ENCODE measurements around the gene INPP4B. TPM values are rescaled to one million over a fixed set of nuclear protein-coding genes. Genes with fewer than 3 reads are reported as not detected.

The INPP4B gene
- polyA plus RNA-seq, 1 of the 3 experiments (the other 2 are of a cell fraction): 0.08 TPM

GRCh38 chr4:142307857-142308256, 538.2 kb downstream of the INPP4B start:
- Histone ChIP-seq H4K20me1 (ENCODE audit: insufficient read depth) (no peaks in the 10 kb centered on the region), H3K9ac (no peak overlapping the region), H3K9me2 (no peaks in the 10 kb centered on the region), H3K4me3 (ENCODE audit: low read depth in 2 of 2, low read length in 1 of 2) (no peak overlapping the region), H3K79me2 (ENCODE audit: insufficient read depth) (no peaks in the 10 kb centered on the region), H3K9me3 (no peaks in the 10 kb centered on the region), H3F3A (replicated peaks; ENCODE audit: insufficient read depth) (no peaks in the 10 kb centered on the region), H3K4me2 (no peak overlapping the region), H3K27ac (ENCODE audit: low read depth in 2 of 2, low read length in 1 of 2) (no peak overlapping the region), H2AFZ (ENCODE audit: low read depth) (no peak overlapping the region), H3K27me3 (ENCODE audit: insufficient read depth) (no peaks in the 10 kb centered on the region), H3K36me3 (replicated peaks in 1 of 2; ENCODE audit: control insufficient read depth in 1 of 2, insufficient read depth in 2 of 2, low read length in 1 of 2) (no peaks in the 10 kb centered on the region), H3K4me1 (ENCODE audit: control insufficient read depth in 1 of 2, insufficient read depth in 2 of 2, low read depth in 1 of 2, low read length in 1 of 2) (peaks cover 0 to 4% of the 10 kb centered on the region in 2 experiments; a peak in 2 of 4 replicates)
- CTCF ChIA-PET: interaction anchor here (0.9 to 1.6 kb wide), 4 partner anchors 15 to 31 kb away, joined by 3 read pairs; no protein-coding TSS in a partner anchor
- TF ChIP-seq EP300 (IDR thresholded peaks at IDR 0.05; ENCODE audit: borderline replicate concordance in 1 of 2, low read depth in 1 of 2, low read length in 1 of 2): no peak
- TF ChIP-seq MXI1 (IDR thresholded peaks at IDR 0.05; ENCODE audit: low read depth, low read length): no peak
- TF ChIP-seq YY1 (IDR thresholded peaks at IDR 0.05; ENCODE audit: low read depth): no peak
- no peak for TF ChIP-seq CTCF (IDR thresholded peaks at IDR 0.05)
- no peak for TF ChIP-seq FOXJ3 (CRISPR knock-in tag; IDR thresholded peaks at IDR 0.05)
- TF ChIP-seq RAD21 (IDR thresholded peaks at IDR 0.05; ENCODE audit: low read length): no peak
- no peak for TF ChIP-seq ELF1 (IDR thresholded peaks at IDR 0.05)
- TF ChIP-seq ZBTB33 (IDR thresholded peaks at IDR 0.05; ENCODE audit: borderline replicate concordance, low read depth): no peak
- TF ChIP-seq FOXM1 (IDR thresholded peaks at IDR 0.05; ENCODE audit: low read depth): no peak
- no peak for TF ChIP-seq SIN3A (IDR thresholded peaks at IDR 0.05; ENCODE audit: borderline replicate concordance, low read depth, low read length)
- TF ChIP-seq RCOR1 (IDR thresholded peaks at IDR 0.05; ENCODE audit: low read length): no peak
- no peak for TF ChIP-seq FOSL2 (IDR thresholded peaks at IDR 0.05; ENCODE audit: borderline replicate concordance, low read depth)
- no peak for TF ChIP-seq IRF3 (IDR thresholded peaks at IDR 0.05; ENCODE audit: low read depth, low read length)
- no peak for TF ChIP-seq REST (IDR thresholded peaks at IDR 0.05; ENCODE audit: low read depth, low read length)
- TF ChIP-seq MEF2A (IDR thresholded peaks at IDR 0.05; ENCODE audit: borderline replicate concordance, low read depth): no peak
- TF ChIP-seq GATA2 (CRISPR knock-in tag; IDR thresholded peaks at IDR 0.05): no peak
- TF ChIP-seq NFIC (IDR thresholded peaks at IDR 0.05; ENCODE audit: borderline replicate concordance): no peak
- TF ChIP-seq TEAD4 (IDR thresholded peaks at IDR 0.05; ENCODE audit: borderline replicate concordance, insufficient read depth): no peak
- no peak for TF ChIP-seq POLR2AphosphoS5 (IDR thresholded peaks at IDR 0.05; ENCODE audit: low read depth, low read length)
- no peak for DNase-seq
- 63% methylated on average over 2 of the region's 2 CpGs for WGBS (ENCODE audit: low lambda C conversion rate)
- POLR2A ChIA-PET: no interaction called here
